Measurements from ENCODE around the gene DACH1.

- no peak for TF ChIP-seq POLR2A (IDR thresholded peaks at IDR 0.05)
- TF ChIP-seq CTCF (IDR thresholded peaks at IDR 0.05): no peak
These were observed 260.2 kb downstream of the DACH1 start for GRCh38 chr13:71606818-71607217.

Data from esophagus squamous epithelium (tissue), 4 donors.